Panc1 (cell line): Measurements from ENCODE around the gene IL1RAPL1. TPM values are rescaled to one million over a fixed set of nuclear protein-coding genes. Genes with fewer than 3 reads are reported as not detected.

Source experiments
- ATAC-seq: fragments of 200-7000 bp; cut with Tn5 transposase; 2 replicates; pipeline ENCODE4 v1.9.1; 2020; ENCODE audit warnings: mild to moderate bottlenecking, moderate library complexity
- BruUV-seq: library from RNA; stranded (reverse); fragments of 400-500 nt; replicated peaks from 2 replicates; lab custom pipeline; 2021; lab: Mats Ljungman, UMichigan
- CTCF ChIA-PET: fragments of 300-600 bp; sonication (Branson Sonifier 250); formaldehyde crosslinking; loops from one replicate; lab custom pipeline; 2022; ENCODE audit warnings: antibody characterized with exemption; lab: Charles Lee
- POLR2A ChIA-PET: fragments of 300-600 bp; sonication (Branson Sonifier 250); formaldehyde crosslinking; loops from one replicate; lab custom pipeline; 2022; ENCODE audit warnings: antibody characterized with exemption; lab: Charles Lee
- DNase-seq: peaks from one replicate; pipeline ENCODE4 v3.0.0-alpha.2; 2010; ENCODE audit warnings: low read depth, low spot score
- H3K27ac ChIP-seq: 2 replicates; pipeline ENCODE4 v1.5.1; 2011; ENCODE audit warnings: mild to moderate bottlenecking, low read length, inconsistent platforms
- H3K27me3 ChIP-seq: fragments of 200-500 bp; sonication (Bioruptor generic); 2 replicates; pipeline ENCODE4 v1.6.0; 2014; ENCODE audit warnings: low read length, inconsistent platforms; ENCODE audit not compliant: control insufficient read depth, insufficient read depth
- H3K36me3 ChIP-seq: fragments of 200-500 bp; sonication (Bioruptor generic); 2 replicates; pipeline ENCODE4 v1.5.1; 2014; ENCODE audit warnings: inconsistent platforms, mild to moderate bottlenecking, low read length, moderate library complexity; ENCODE audit not compliant: control insufficient read depth, insufficient read depth
- H3K4me1 ChIP-seq: 2 replicates; pipeline ENCODE4 v1.5.1; 2011; ENCODE audit warnings: inconsistent platforms, mild to moderate bottlenecking, low read length, moderate library complexity; ENCODE audit not compliant: control insufficient read depth, insufficient read depth
- H3K4me3 ChIP-seq, 2 experiments: 2 replicates each; pipeline ENCODE4 v1.5.1; 2011 to 2012; ENCODE audit warnings: low read depth in 2 of 2, low read length in 2 of 2, mild to moderate bottlenecking in 2 of 2, inconsistent platforms in 1 of 2, moderate library complexity in 1 of 2
- H3K9me3 ChIP-seq: fragments of 200-500 bp; sonication (Bioruptor generic); 2 replicates; pipeline ENCODE4 v1.5.1; 2014; ENCODE audit warnings: low read depth, mild to moderate bottlenecking, inconsistent platforms, low read length, moderate library complexity; ENCODE audit not compliant: control insufficient read depth, insufficient read depth
- POLR2AphosphoS5 ChIP-seq: IDR thresholded peaks from 2 replicates; pipeline ENCODE4 v1.6.1; 2012; ENCODE audit warnings: mild to moderate bottlenecking, low read depth, low read length, moderate library complexity
- SIN3A ChIP-seq: IDR thresholded peaks from 2 replicates; pipeline ENCODE4 v1.6.1; 2012; ENCODE audit warnings: low read depth, mild to moderate bottlenecking, low read length, moderate library complexity, borderline replicate concordance; ENCODE audit not compliant: insufficient read depth
- TCF7L2 ChIP-seq: IDR thresholded peaks from 2 replicates; pipeline ENCODE4 v1.6.1; 2011; ENCODE audit warnings: mild to moderate bottlenecking, low read depth, low read length, inconsistent platforms
- in situ Hi-C: cut with HindIII; loops from 2 replicates; pipeline ENCODE4 v1.10.0; 2016; ENCODE audit warnings: low sequenced_read_pairs, low pct_unique_long_range_greater_than_20kb
- intact Hi-C: fragments of 100-400 bp; cut with micrococcal nuclease; formaldehyde crosslinking; loops from one replicate; pipeline ENCODE4 v1.10.0; 2022; ENCODE audit not compliant: unreplicated experiment
- total RNA-seq: library from RNA; stranded (reverse); gene quantifications from one replicate; pipeline ENCODE4 v1.2.1, GENCODE V29; 2021; ENCODE audit not compliant: unreplicated experiment
- TF ChIP-seq, protein P1 (sequence below), 2 experiments: IDR thresholded peaks; 2 replicates each; pipeline ENCODE4 v1.6.1; 2011 to 2012; ENCODE audit warnings: low read depth in 2 of 2, control low read depth in 1 of 2, low read length in 1 of 2, mild to moderate bottlenecking in 1 of 2, moderate library complexity in 1 of 2; ENCODE audit not compliant: insufficient read depth in 1 of 2
- TF ChIP-seq, protein P2 (sequence below): fragments of 450-650 bp; IDR thresholded peaks from 2 replicates; pipeline ENCODE4 v1.5.1; 2017; ENCODE audit warnings: mild to moderate bottlenecking

The IL1RAPL1 gene
- total RNA-seq, 1 experiment from 2014 or later = 0.59 TPM

- ATAC-seq = no peak
- CTCF ChIA-PET = no interaction called here
- intact Hi-C loops = no loop called here
Measured at GRCh38 chrX:29555465-29556091, 968.3 kb downstream of the IL1RAPL1 start.

DNA sequence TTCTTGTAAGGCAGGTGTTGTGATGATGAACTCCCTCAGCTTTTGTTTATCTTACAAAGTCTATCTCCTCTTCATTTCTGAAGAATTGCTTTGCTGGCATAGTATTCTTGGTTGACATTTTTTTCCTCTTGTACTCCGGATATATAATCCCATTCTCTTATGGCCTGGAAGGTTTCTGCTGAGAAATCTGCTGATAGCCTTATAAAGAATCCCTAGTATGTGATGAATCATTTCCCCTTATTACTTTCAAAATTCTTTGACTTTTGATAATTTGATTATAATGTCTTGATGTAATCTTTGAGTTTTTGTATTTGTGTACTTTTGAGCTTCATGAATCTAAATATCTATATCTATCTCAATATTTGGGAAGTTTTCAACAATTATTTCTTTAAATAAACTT, 972.8 kb downstream of the IL1RAPL1 start:
- BruUV-seq = no TSS peak
- intact Hi-C loops = no loop called here
- no peaks in the 10 kb centered on the region for H3K36me3 ChIP-seq
- no peaks in the 10 kb centered on the region for H3K27me3 ChIP-seq
- H3K9me3 ChIP-seq = peaks cover 8% of the 10 kb centered on the region; the same call in 1 of the 2 replicates
- H3K27ac ChIP-seq = no peak overlapping the region
- no peak overlapping the region for H3K4me3 ChIP-seq
- DNase-seq (no peak), ATAC-seq (no peak)
- in situ Hi-C loops = no loop called here
- no peak for TF ChIP-seq SIN3A
- TF ChIP-seq, protein P1, sequence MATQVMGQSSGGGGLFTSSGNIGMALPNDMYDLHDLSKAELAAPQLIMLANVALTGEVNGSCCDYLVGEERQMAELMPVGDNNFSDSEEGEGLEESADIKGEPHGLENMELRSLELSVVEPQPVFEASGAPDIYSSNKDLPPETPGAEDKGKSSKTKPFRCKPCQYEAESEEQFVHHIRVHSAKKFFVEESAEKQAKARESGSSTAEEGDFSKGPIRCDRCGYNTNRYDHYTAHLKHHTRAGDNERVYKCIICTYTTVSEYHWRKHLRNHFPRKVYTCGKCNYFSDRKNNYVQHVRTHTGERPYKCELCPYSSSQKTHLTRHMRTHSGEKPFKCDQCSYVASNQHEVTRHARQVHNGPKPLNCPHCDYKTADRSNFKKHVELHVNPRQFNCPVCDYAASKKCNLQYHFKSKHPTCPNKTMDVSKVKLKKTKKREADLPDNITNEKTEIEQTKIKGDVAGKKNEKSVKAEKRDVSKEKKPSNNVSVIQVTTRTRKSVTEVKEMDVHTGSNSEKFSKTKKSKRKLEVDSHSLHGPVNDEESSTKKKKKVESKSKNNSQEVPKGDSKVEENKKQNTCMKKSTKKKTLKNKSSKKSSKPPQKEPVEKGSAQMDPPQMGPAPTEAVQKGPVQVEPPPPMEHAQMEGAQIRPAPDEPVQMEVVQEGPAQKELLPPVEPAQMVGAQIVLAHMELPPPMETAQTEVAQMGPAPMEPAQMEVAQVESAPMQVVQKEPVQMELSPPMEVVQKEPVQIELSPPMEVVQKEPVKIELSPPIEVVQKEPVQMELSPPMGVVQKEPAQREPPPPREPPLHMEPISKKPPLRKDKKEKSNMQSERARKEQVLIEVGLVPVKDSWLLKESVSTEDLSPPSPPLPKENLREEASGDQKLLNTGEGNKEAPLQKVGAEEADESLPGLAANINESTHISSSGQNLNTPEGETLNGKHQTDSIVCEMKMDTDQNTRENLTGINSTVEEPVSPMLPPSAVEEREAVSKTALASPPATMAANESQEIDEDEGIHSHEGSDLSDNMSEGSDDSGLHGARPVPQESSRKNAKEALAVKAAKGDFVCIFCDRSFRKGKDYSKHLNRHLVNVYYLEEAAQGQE (IDR thresholded peaks at IDR 0.05; ENCODE audit: insufficient read depth in 1 of 2, low read depth in 2 of 2, low read length in 1 of 2) = no peak
- TF ChIP-seq, protein P2, sequence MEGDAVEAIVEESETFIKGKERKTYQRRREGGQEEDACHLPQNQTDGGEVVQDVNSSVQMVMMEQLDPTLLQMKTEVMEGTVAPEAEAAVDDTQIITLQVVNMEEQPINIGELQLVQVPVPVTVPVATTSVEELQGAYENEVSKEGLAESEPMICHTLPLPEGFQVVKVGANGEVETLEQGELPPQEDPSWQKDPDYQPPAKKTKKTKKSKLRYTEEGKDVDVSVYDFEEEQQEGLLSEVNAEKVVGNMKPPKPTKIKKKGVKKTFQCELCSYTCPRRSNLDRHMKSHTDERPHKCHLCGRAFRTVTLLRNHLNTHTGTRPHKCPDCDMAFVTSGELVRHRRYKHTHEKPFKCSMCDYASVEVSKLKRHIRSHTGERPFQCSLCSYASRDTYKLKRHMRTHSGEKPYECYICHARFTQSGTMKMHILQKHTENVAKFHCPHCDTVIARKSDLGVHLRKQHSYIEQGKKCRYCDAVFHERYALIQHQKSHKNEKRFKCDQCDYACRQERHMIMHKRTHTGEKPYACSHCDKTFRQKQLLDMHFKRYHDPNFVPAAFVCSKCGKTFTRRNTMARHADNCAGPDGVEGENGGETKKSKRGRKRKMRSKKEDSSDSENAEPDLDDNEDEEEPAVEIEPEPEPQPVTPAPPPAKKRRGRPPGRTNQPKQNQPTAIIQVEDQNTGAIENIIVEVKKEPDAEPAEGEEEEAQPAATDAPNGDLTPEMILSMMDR = no peak
- TF ChIP-seq TCF7L2 = no peak
- TF ChIP-seq POLR2AphosphoS5 = no peak
- ChIA-PET POLR2A (interaction anchor here (0.6 kb wide), 1 partner anchor 82 kb away, joined by 3 read pairs; no protein-coding TSS in a partner anchor), CTCF (no interaction called here)
- no peaks in the 10 kb centered on the region for H3K4me1 ChIP-seq

More at GRCh38 chrX:29555465-29556091, 968.3 kb downstream of the IL1RAPL1 start:
- no TSS peak for BruUV-seq
- Histone ChIP-seq H3K27me3 (no peaks in the 10 kb centered on the region), H3K9me3 (peaks cover 8% of the 10 kb centered on the region; the same call in 1 of the 2 replicates), H3K36me3 (no peaks in the 10 kb centered on the region), H3K4me1 (no peaks in the 10 kb centered on the region), H3K4me3 (no peak overlapping the region), H3K27ac (no peak overlapping the region)
- POLR2A ChIA-PET = no interaction called here
- TF ChIP-seq SIN3A = no peak
- TF ChIP-seq, protein P2 = no peak
- no peak for TF ChIP-seq POLR2AphosphoS5
- TF ChIP-seq TCF7L2 = no peak
- TF ChIP-seq, protein P1 (IDR thresholded peaks at IDR 0.05; ENCODE audit: insufficient read depth in 1 of 2, low read depth in 2 of 2, low read length in 1 of 2) = no peak
- in situ Hi-C loops = no loop called here
- no peak for DNase-seq
